HepG2 (cell line): ENCODE data around the gene SMIM36. TPM values are rescaled to one million over a fixed set of nuclear protein-coding genes. Genes with fewer than 3 reads are reported as not detected.

Experiments used
- CBX2 ChIP-seq, 2 experiments: fragments of 200-600 bp in 1 of 2; sonication (generic); formaldehyde crosslinking in 1 of 2; IDR thresholded peaks; 2 replicates each; pipeline versions ENCODE4 v1.7.0 to v1.8.1; 2018 to 2022; ENCODE audit warnings: low read depth in 2 of 2, low read length in 1 of 2, mild to moderate bottlenecking in 1 of 2, missing genetic modification reagents in 1 of 2
- CCDC6 ChIP-seq: sonication (generic); formaldehyde crosslinking; IDR thresholded peaks from 2 replicates; pipeline ENCODE4 v1.8.1; 2022; ENCODE audit warnings: mild to moderate bottlenecking, missing genetic modification reagents, moderate library complexity
- CEBPB ChIP-seq: IDR thresholded peaks from 2 replicates; pipeline ENCODE4 v1.6.1; 2011; ENCODE audit warnings: low read depth, low read length, improper control_type of control experiment, borderline replicate concordance
- ELF3 ChIP-seq: IDR thresholded peaks from 2 replicates; pipeline ENCODE4 v1.6.1; 2016; ENCODE audit warnings: missing genetic modification reagents, missing compliant biosample characterization
- FOXK1 ChIP-seq: sonication (generic); formaldehyde crosslinking; IDR thresholded peaks from 2 replicates; pipeline ENCODE4 v1.4.0; 2020; ENCODE audit warnings: low read depth, missing genetic modification reagents, borderline replicate concordance
- HMG20B ChIP-seq: conservative IDR thresholded peaks from 2 replicates; pipeline ENCODE4 v1.6.1; 2016; ENCODE audit warnings: missing genetic modification reagents, missing compliant biosample characterization
- HNF4A ChIP-seq: sonication (generic); formaldehyde crosslinking; IDR thresholded peaks from 2 replicates; pipeline ENCODE4 v1.4.0; 2020; ENCODE audit warnings: missing genetic modification reagents
- HNRNPH1 ChIP-seq: fragments of 200-400 bp; formaldehyde crosslinking; optimal IDR thresholded peaks from 2 replicates; pipeline ENCODE3; 2017; ENCODE audit warnings: mild to moderate bottlenecking, low read depth, low read length
- HOXD1 ChIP-seq: sonication (generic); formaldehyde crosslinking; IDR thresholded peaks from 2 replicates; pipeline ENCODE4 v1.5.0; 2020; ENCODE audit warnings: missing genetic modification reagents
- KAT7 ChIP-seq: IDR thresholded peaks from 2 replicates; pipeline ENCODE4 v1.6.1; 2018; ENCODE audit warnings: borderline replicate concordance, missing compliant biosample characterization
- PAX8 ChIP-seq: sonication (generic); formaldehyde crosslinking; IDR thresholded peaks from 2 replicates; pipeline ENCODE4 v1.8.0; 2022; ENCODE audit warnings: mild to moderate bottlenecking, missing genetic modification reagents, borderline replicate concordance
- PTBP1 ChIP-seq: fragments of 200-400 bp; formaldehyde crosslinking; IDR thresholded peaks from 2 replicates; pipeline ENCODE4 v1.6.1; 2018; ENCODE audit warnings: low read length, low read depth; ENCODE audit not compliant: poor library complexity, severe bottlenecking
- REXO4 ChIP-seq: sonication (generic); formaldehyde crosslinking; IDR thresholded peaks from 2 replicates; pipeline ENCODE4 v1.8.0; 2022; ENCODE audit warnings: missing genetic modification reagents, mild to moderate bottlenecking, borderline replicate concordance
- SIX1 ChIP-seq: sonication (generic); formaldehyde crosslinking; IDR thresholded peaks from 2 replicates; pipeline ENCODE4 v1.4.0; 2020; ENCODE audit warnings: missing genetic modification reagents, borderline replicate concordance
- SOX13 ChIP-seq, 3 experiments: fragments of 450-650 bp in 1 of 3; sonication (generic) in 1 of 3; formaldehyde crosslinking in 1 of 3; IDR thresholded peaks in 2 of 3; conservative IDR thresholded peaks in 1 of 3; 2 replicates each; pipeline versions ENCODE4 v1.5.0 to v1.6.1; 2016 to 2020; ENCODE audit warnings: antibody characterized with exemption in 1 of 3, mild to moderate bottlenecking in 1 of 3, missing compliant biosample characterization in 1 of 3, missing genetic modification reagents in 1 of 3, moderate library complexity in 1 of 3
- STAG1 ChIP-seq: sonication (generic); formaldehyde crosslinking; IDR thresholded peaks from 2 replicates; pipeline ENCODE4 v1.4.0; 2020; ENCODE audit warnings: missing genetic modification reagents
- TAF1 ChIP-seq: sonication (generic); formaldehyde crosslinking; IDR thresholded peaks from 2 replicates; pipeline ENCODE4 v1.4.0; 2020; ENCODE audit warnings: missing genetic modification reagents
- TBL1XR1 ChIP-seq: fragments of 150-350 bp; IDR thresholded peaks from 2 replicates; pipeline ENCODE4 v1.6.1; 2014; ENCODE audit warnings: borderline replicate concordance, low read length; ENCODE audit not compliant: partially characterized antibody
- TEAD3 ChIP-seq: optimal IDR thresholded peaks from 2 replicates; pipeline ENCODE3; 2016; ENCODE audit warnings: borderline replicate concordance
- TGIF2 ChIP-seq: IDR thresholded peaks from 2 replicates; pipeline ENCODE4 v1.6.1; 2016; ENCODE audit warnings: control low read depth, missing compliant biosample characterization
- YEATS2 ChIP-seq: sonication (generic); formaldehyde crosslinking; IDR thresholded peaks from 2 replicates; pipeline ENCODE4 v1.4.0; 2020; ENCODE audit warnings: missing genetic modification reagents, borderline replicate concordance
- ZBTB42 ChIP-seq: sonication (generic); formaldehyde crosslinking; IDR thresholded peaks from 2 replicates; pipeline ENCODE4 v1.5.0; 2020; ENCODE audit warnings: mild to moderate bottlenecking, missing genetic modification reagents
- ZBTB43 ChIP-seq: sonication (generic); formaldehyde crosslinking; conservative IDR thresholded peaks from 2 replicates; pipeline ENCODE4 v1.4.0; 2020; ENCODE audit warnings: missing genetic modification reagents
- ZNF260 ChIP-seq: sonication (generic); formaldehyde crosslinking; IDR thresholded peaks from 2 replicates; pipeline ENCODE4 v1.4.0; 2020; ENCODE audit warnings: missing genetic modification reagents, low read depth, mild to moderate bottlenecking, borderline replicate concordance
- ZNF660 ChIP-seq: sonication (generic); formaldehyde crosslinking; IDR thresholded peaks from 2 replicates; pipeline ENCODE4 v1.5.1; 2020; ENCODE audit warnings: mild to moderate bottlenecking, low read depth, missing genetic modification reagents, borderline replicate concordance
- ZNF672 ChIP-seq: sonication (generic); formaldehyde crosslinking; IDR thresholded peaks from 2 replicates; pipeline ENCODE4 v1.8.1; 2022; ENCODE audit warnings: missing genetic modification reagents
- polyA plus RNA-seq, 8 experiments: library from polyadenylated mRNA; depleted of rRNA in 3 of 8; stranded (reverse) in 7 of 8; unstranded in 1 of 8; fragments of >200 nt; fragmentation: Illumina TruSeq in 4 of 8; extraction: Trizol in 4 of 8; gene quantifications; 2 replicates each; pipeline versions ENCODE4 v1.2.1 to v1.2.3, GENCODE V29; 2011 to 2016; ENCODE audit warnings: low read depth in 4 of 8, missing spikeins in 1 of 8, mixed read lengths in 1 of 8; ENCODE audit not compliant: insufficient read depth in 1 of 8
- total RNA-seq, 5 experiments: library from RNA; depleted of rRNA; stranded (reverse); fragments of >200 nt; fragmentation: Illumina TruSeq; extraction: Trizol; gene quantifications; 2 replicates each; pipeline ENCODE4 v1.2.3, GENCODE V29; 2016; ENCODE audit warnings: low read depth in 1 of 5
- TF ChIP-seq, protein P1 (sequence below): IDR thresholded peaks from 2 replicates; pipeline ENCODE4 v1.6.1; 2016

The SMIM36 gene
- total and polyA plus RNA-seq, 2 of the 13 experiments (the other 11 are each of a cell fraction or from before 2014, with no cell fraction given) = not detected

- TF ChIP-seq SOX13 (IDR thresholded peaks at IDR 0.05) (peak; percentile 59), SOX13 (CRISPR knock-in tag; conservative IDR thresholded peaks at IDR 0.05 in 1 of 2, IDR thresholded peaks at IDR 0.05 in 1 of 2) (peak in 1 of 2 experiments; percentile 94; a peak in 2 of 4 replicates), HNRNPH1 (no peak), ZNF660 (CRISPR knock-in tag) (no peak), KAT7 (CRISPR knock-in tag) (peak; percentile 64; the same call in 1 of the 2 replicates), REXO4 (CRISPR knock-in tag) (no peak), STAG1 (CRISPR knock-in tag) (0 out of 2 replicates have a peak, but pooled peaks have one; percentile 19), ZNF260 (no peak), SIX1 (CRISPR knock-in tag) (0 out of 2 replicates have a peak, but pooled peaks have one; percentile 37), PAX8 (CRISPR knock-in tag) (no peak), CBX2 (IDR thresholded peaks at IDR 0.05; ENCODE audit: low read depth, low read length) (no peak), CBX2 (CRISPR knock-in tag; IDR thresholded peaks at IDR 0.05; ENCODE audit: low read depth) (no peak), CEBPB (peak; percentile 98), ELF3 (CRISPR knock-in tag) (peak; percentile 93), HNF4A (CRISPR knock-in tag) (peak; percentile 96), ZNF672 (CRISPR knock-in tag) (no peak), ZBTB42 (CRISPR knock-in tag) (no peak), TBL1XR1 (peak; percentile 76), HOXD1 (CRISPR knock-in tag) (peak; percentile 77), YEATS2 (CRISPR knock-in tag) (no peak; the same call in 1 of the 2 replicates), CCDC6 (peak; percentile 62; the same call in 1 of the 2 replicates), TEAD3 (CRISPR knock-in tag) (peak; percentile 87), TGIF2 (CRISPR knock-in tag) (no peak), ZBTB43 (peak; percentile 84), TAF1 (CRISPR knock-in tag) (no peak), HMG20B (CRISPR knock-in tag) (peak; percentile 77; the same call in 1 of the 2 replicates), FOXK1 (CRISPR knock-in tag) (peak; percentile 89), PTBP1 (no peak)
- TF ChIP-seq, protein P1, sequence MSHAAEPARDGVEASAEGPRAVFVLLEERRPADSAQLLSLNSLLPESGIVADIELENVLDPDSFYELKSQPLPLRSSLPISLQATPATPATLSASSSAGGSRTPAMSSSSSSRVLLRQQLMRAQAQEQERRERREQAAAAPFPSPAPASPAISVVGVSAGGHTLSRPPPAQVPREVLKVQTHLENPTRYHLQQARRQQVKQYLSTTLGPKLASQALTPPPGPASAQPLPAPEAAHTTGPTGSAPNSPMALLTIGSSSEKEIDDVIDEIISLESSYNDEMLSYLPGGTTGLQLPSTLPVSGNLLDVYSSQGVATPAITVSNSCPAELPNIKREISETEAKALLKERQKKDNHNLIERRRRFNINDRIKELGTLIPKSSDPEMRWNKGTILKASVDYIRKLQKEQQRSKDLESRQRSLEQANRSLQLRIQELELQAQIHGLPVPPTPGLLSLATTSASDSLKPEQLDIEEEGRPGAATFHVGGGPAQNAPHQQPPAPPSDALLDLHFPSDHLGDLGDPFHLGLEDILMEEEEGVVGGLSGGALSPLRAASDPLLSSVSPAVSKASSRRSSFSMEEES = peak; percentile 89
Measured at GRCh38 chr17:55407641-55408566, 103.3 kb downstream of the SMIM36 start (continued).
